HepG2 (cell line): ENCODE data around the gene NBL1. TPM values are rescaled to one million over a fixed set of nuclear protein-coding genes. Genes with fewer than 3 reads are reported as not detected.

Experiments used
- ARNTL ChIP-seq: sonication (generic); formaldehyde crosslinking; IDR thresholded peaks from 2 replicates; pipeline ENCODE4 v1.4.0; 2020; ENCODE audit warnings: mild to moderate bottlenecking, missing genetic modification reagents
- HNRNPH1 ChIP-seq: fragments of 200-400 bp; formaldehyde crosslinking; optimal IDR thresholded peaks from 2 replicates; pipeline ENCODE3; 2017; ENCODE audit warnings: mild to moderate bottlenecking, low read depth, low read length
- ISX ChIP-seq: sonication (generic); formaldehyde crosslinking; conservative IDR thresholded peaks from 2 replicates; pipeline ENCODE4 v1.5.0; 2020; ENCODE audit warnings: missing genetic modification reagents
- MBNL3 ChIP-seq: fragments of 250-450 bp; sonication (Bioruptor Pico); conservative IDR thresholded peaks from 2 replicates; pipeline ENCODE4 v1.8.0; 2022; ENCODE audit warnings: mild to moderate bottlenecking, inconsistent platforms
- REPIN1 ChIP-seq: sonication (generic); formaldehyde crosslinking; IDR thresholded peaks from 2 replicates; pipeline ENCODE4 v1.8.0; 2022; ENCODE audit warnings: missing genetic modification reagents, low read depth, mild to moderate bottlenecking, borderline replicate concordance
- RFX1 ChIP-seq: fragments of 450-650 bp; IDR thresholded peaks from 2 replicates; pipeline ENCODE4 v1.6.1; 2017
- ZNF598 ChIP-seq: sonication (generic); formaldehyde crosslinking; IDR thresholded peaks from 2 replicates; pipeline ENCODE4 v1.5.1; 2020; ENCODE audit warnings: mild to moderate bottlenecking, missing genetic modification reagents, borderline replicate concordance
- ZNF605 ChIP-seq: sonication (generic); formaldehyde crosslinking; IDR thresholded peaks from 2 replicates; pipeline ENCODE4 v1.8.0; 2022; ENCODE audit warnings: mild to moderate bottlenecking, missing genetic modification reagents
- ZNF720 ChIP-seq: sonication (generic); formaldehyde crosslinking; IDR thresholded peaks from 2 replicates; pipeline ENCODE4 v1.4.0; 2020; ENCODE audit warnings: missing genetic modification reagents
- ZSCAN25 ChIP-seq: sonication (generic); formaldehyde crosslinking; IDR thresholded peaks from 2 replicates; pipeline ENCODE4 v1.8.0; 2022; ENCODE audit warnings: mild to moderate bottlenecking, missing genetic modification reagents
- polyA plus RNA-seq, 8 experiments: library from polyadenylated mRNA; depleted of rRNA in 3 of 8; stranded (reverse) in 7 of 8; unstranded in 1 of 8; fragments of >200 nt; fragmentation: Illumina TruSeq in 4 of 8; extraction: Trizol in 4 of 8; gene quantifications; 2 replicates each; pipeline versions ENCODE4 v1.2.1 to v1.2.3, GENCODE V29; 2011 to 2016; ENCODE audit warnings: low read depth in 4 of 8, missing spikeins in 1 of 8, mixed read lengths in 1 of 8; ENCODE audit not compliant: insufficient read depth in 1 of 8
- total RNA-seq, 5 experiments: library from RNA; depleted of rRNA; stranded (reverse); fragments of >200 nt; fragmentation: Illumina TruSeq; extraction: Trizol; gene quantifications; 2 replicates each; pipeline ENCODE4 v1.2.3, GENCODE V29; 2016; ENCODE audit warnings: low read depth in 1 of 5
- TF ChIP-seq, protein P1 (sequence below): IDR thresholded peaks from 2 replicates; pipeline ENCODE4 v1.6.1; 2016; ENCODE audit warnings: low read depth, missing genetic modification reagents, missing compliant biosample characterization
- TF ChIP-seq, protein P2 (sequence below): sonication (generic); formaldehyde crosslinking; IDR thresholded peaks from 2 replicates; pipeline ENCODE4 v1.4.0; 2020; ENCODE audit warnings: missing genetic modification reagents, borderline replicate concordance
- TF ChIP-seq, protein P3 (sequence below): fragments of 450-650 bp; IDR thresholded peaks from 2 replicates; pipeline ENCODE4 v1.6.1; 2016
- TF ChIP-seq, protein P4 (sequence below): sonication (generic); formaldehyde crosslinking; IDR thresholded peaks from 2 replicates; pipeline ENCODE4 v1.4.0; 2020; ENCODE audit warnings: missing genetic modification reagents; ENCODE audit errors: not compliant biosample characterization
- TF ChIP-seq, protein P5 (sequence below): sonication (generic); formaldehyde crosslinking; IDR thresholded peaks from 2 replicates; pipeline ENCODE4 v1.4.0; 2020; ENCODE audit warnings: missing genetic modification reagents, mild to moderate bottlenecking, borderline replicate concordance
- TF ChIP-seq, protein P6 (sequence below): IDR thresholded peaks from 2 replicates; pipeline ENCODE4 v1.6.1; 2012; ENCODE audit warnings: inconsistent platforms

NBL1 gene
- total and polyA plus RNA-seq, 2 of the 13 experiments (the other 11 are each of a cell fraction or from before 2014, with no cell fraction given) = 2.7 to 13.8 TPM

DNA sequence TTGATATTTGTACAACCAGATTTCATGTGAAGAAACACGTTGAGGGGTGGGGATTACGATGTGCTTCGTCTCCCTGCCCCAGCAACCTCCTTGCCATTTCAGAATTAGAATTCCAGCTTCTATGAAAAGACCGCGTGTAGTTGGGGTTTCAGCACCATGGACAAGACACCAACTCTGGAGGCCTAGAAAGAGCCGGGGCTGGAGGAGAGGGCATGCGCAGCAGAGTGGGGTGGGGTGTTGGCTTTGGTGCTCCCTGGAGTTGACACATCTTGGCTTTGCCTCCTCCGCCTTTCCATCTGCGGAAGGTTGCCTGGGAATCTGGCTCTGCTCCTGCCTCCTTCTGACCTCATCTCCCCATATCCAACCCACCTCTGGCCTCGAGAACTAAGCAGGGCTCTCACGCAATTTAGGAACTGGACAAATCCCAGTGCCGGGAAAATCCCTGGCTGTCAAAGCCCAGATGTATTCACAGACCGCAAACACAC lies 32.4 kb downstream of the NBL1 start (continued):
- TF ChIP-seq, protein P1, sequence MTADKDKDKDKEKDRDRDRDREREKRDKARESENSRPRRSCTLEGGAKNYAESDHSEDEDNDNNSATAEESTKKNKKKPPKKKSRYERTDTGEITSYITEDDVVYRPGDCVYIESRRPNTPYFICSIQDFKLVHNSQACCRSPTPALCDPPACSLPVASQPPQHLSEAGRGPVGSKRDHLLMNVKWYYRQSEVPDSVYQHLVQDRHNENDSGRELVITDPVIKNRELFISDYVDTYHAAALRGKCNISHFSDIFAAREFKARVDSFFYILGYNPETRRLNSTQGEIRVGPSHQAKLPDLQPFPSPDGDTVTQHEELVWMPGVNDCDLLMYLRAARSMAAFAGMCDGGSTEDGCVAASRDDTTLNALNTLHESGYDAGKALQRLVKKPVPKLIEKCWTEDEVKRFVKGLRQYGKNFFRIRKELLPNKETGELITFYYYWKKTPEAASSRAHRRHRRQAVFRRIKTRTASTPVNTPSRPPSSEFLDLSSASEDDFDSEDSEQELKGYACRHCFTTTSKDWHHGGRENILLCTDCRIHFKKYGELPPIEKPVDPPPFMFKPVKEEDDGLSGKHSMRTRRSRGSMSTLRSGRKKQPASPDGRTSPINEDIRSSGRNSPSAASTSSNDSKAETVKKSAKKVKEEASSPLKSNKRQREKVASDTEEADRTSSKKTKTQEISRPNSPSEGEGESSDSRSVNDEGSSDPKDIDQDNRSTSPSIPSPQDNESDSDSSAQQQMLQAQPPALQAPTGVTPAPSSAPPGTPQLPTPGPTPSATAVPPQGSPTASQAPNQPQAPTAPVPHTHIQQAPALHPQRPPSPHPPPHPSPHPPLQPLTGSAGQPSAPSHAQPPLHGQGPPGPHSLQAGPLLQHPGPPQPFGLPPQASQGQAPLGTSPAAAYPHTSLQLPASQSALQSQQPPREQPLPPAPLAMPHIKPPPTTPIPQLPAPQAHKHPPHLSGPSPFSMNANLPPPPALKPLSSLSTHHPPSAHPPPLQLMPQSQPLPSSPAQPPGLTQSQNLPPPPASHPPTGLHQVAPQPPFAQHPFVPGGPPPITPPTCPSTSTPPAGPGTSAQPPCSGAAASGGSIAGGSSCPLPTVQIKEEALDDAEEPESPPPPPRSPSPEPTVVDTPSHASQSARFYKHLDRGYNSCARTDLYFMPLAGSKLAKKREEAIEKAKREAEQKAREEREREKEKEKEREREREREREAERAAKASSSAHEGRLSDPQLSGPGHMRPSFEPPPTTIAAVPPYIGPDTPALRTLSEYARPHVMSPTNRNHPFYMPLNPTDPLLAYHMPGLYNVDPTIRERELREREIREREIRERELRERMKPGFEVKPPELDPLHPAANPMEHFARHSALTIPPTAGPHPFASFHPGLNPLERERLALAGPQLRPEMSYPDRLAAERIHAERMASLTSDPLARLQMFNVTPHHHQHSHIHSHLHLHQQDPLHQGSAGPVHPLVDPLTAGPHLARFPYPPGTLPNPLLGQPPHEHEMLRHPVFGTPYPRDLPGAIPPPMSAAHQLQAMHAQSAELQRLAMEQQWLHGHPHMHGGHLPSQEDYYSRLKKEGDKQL (CRISPR knock-in tag) = no peak
- TF ChIP-seq MBNL3 = no peak
- no peak for TF ChIP-seq ZNF720
- no peak for TF ChIP-seq ARNTL
- TF ChIP-seq RFX1 = no peak
- TF ChIP-seq ZNF605 (CRISPR knock-in tag) = no peak
- 0 out of 2 replicates have a peak, but pooled peaks have one; percentile 47 for TF ChIP-seq ISX (CRISPR knock-in tag)
- TF ChIP-seq, protein P2, sequence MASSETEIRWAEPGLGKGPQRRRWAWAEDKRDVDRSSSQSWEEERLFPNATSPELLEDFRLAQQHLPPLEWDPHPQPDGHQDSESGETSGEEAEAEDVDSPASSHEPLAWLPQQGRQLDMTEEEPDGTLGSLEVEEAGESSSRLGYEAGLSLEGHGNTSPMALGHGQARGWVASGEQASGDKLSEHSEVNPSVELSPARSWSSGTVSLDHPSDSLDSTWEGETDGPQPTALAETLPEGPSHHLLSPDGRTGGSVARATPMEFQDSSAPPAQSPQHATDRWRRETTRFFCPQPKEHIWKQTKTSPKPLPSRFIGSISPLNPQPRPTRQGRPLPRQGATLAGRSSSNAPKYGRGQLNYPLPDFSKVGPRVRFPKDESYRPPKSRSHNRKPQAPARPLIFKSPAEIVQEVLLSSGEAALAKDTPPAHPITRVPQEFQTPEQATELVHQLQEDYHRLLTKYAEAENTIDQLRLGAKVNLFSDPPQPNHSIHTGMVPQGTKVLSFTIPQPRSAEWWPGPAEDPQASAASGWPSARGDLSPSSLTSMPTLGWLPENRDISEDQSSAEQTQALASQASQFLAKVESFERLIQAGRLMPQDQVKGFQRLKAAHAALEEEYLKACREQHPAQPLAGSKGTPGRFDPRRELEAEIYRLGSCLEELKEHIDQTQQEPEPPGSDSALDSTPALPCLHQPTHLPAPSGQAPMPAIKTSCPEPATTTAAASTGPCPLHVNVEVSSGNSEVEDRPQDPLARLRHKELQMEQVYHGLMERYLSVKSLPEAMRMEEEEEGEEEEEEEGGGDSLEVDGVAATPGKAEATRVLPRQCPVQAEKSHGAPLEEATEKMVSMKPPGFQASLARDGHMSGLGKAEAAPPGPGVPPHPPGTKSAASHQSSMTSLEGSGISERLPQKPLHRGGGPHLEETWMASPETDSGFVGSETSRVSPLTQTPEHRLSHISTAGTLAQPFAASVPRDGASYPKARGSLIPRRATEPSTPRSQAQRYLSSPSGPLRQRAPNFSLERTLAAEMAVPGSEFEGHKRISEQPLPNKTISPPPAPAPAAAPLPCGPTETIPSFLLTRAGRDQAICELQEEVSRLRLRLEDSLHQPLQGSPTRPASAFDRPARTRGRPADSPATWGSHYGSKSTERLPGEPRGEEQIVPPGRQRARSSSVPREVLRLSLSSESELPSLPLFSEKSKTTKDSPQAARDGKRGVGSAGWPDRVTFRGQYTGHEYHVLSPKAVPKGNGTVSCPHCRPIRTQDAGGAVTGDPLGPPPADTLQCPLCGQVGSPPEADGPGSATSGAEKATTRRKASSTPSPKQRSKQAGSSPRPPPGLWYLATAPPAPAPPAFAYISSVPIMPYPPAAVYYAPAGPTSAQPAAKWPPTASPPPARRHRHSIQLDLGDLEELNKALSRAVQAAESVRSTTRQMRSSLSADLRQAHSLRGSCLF = peak; percentile 45; the same call in 1 of the 2 replicates
- no peak for TF ChIP-seq HNRNPH1
- TF ChIP-seq, protein P3, sequence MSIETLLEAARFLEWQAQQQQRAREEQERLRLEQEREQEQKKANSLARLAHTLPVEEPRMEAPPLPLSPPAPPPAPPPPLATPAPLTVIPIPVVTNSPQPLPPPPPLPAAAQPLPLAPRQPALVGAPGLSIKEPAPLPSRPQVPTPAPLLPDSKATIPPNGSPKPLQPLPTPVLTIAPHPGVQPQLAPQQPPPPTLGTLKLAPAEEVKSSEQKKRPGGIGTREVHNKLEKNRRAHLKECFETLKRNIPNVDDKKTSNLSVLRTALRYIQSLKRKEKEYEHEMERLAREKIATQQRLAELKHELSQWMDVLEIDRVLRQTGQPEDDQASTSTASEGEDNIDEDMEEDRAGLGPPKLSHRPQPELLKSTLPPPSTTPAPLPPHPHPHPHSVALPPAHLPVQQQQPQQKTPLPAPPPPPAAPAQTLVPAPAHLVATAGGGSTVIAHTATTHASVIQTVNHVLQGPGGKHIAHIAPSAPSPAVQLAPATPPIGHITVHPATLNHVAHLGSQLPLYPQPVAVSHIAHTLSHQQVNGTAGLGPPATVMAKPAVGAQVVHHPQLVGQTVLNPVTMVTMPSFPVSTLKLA = no peak
- TF ChIP-seq, protein P4, sequence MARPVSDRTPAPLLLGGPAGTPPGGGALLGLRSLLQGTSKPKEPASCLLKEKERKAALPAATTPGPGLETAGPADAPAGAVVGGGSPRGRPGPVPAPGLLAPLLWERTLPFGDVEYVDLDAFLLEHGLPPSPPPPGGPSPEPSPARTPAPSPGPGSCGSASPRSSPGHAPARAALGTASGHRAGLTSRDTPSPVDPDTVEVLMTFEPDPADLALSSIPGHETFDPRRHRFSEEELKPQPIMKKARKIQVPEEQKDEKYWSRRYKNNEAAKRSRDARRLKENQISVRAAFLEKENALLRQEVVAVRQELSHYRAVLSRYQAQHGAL = no peak
- TF ChIP-seq, protein P5, sequence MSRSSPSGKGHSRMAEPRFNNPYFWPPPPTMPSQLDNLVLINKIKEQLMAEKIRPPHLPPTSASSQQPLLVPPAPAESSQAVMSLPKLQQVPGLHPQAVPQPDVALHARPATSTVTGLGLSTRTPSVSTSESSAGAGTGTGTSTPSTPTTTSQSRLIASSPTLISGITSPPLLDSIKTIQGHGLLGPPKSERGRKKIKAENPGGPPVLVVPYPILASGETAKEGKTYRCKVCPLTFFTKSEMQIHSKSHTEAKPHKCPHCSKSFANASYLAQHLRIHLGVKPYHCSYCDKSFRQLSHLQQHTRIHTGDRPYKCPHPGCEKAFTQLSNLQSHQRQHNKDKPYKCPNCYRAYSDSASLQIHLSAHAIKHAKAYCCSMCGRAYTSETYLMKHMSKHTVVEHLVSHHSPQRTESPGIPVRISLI (CRISPR knock-in tag) = no peak
- TF ChIP-seq, protein P6, sequence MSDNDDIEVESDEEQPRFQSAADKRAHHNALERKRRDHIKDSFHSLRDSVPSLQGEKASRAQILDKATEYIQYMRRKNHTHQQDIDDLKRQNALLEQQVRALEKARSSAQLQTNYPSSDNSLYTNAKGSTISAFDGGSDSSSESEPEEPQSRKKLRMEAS = no peak
- TF ChIP-seq REPIN1 = no peak
- TF ChIP-seq ZSCAN25 (CRISPR knock-in tag) = no peak
- TF ChIP-seq ZNF598 = no peak
